NCI-H2196 treated with DMSO at 0.1 percent for 48 hours (cell line): Measurements from ENCODE around the gene ORMDL2.
"Not testable (repeated sequence)": the region's sequence is repeated elsewhere in the genome, so short reads cannot be mapped to it uniquely, and the experiment has no call there.

Experiments used
- DNase-seq: peaks from one replicate; lab custom pipeline; 2025; ENCODE audit not compliant: unreplicated experiment; lab: John Stamatoyannopoulos, UW

Gene ORMDL2

DNA sequence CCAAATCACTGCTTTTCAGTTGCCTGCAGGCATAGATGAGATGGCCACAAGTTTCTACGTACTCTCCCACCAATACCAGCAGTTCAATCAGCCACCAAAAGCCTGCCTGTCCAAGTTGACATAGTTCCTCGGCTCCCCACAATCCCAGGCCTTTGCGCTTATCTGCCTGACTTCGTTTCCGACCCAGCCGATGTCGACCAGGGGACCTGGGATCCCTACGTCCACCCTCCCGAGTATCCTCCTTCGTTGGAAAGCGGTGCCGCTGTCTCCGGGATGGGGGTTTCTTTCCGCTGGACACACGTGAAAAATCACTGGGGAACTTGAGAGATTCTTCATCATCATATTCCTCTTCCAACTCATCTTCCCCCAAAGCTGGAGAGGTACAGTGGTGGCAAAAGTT lies 10.0 kb downstream of the ORMDL2 start:
- no peak for DNase-seq

GRCh38 chr12:55828357-55828756 lies 10.5 kb downstream of the ORMDL2 start:
- no peak for DNase-seq

DNA sequence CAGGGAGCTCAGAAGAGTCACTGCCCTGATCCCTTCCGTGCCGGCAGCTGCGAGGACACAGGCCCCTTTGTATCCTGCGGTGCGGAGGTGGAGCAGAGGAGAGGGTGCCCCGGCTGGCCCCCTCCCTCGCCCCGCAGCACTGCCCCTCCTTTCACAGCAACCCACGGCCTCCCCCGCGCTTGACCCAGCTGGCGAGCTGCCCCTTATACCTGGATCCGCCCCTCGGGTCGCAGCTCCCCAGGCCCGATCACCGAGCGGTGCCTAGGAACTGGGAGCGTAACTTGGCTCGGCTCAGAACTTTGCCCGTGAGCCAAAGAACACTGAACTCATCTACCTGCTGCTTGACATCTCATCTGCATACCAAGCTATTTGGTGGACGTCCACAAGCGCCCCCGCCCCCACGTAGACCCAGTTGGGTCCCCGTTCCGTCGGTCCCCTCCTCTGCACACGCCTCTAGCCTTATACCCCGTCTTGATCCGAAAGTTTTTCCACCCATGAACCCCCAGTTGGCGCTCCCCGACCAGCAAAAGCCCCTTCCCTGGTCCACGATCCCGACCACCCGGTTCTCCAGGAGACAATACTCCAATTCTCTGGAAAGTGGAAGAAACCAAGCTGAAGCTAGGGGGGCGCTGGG lies 12.2 kb downstream of the ORMDL2 start:
- DNase-seq: no peak

GRCh38 chr12:55830601-55831446 lies 13.0 kb downstream of the ORMDL2 start:
- no peak for DNase-seq

DNA sequence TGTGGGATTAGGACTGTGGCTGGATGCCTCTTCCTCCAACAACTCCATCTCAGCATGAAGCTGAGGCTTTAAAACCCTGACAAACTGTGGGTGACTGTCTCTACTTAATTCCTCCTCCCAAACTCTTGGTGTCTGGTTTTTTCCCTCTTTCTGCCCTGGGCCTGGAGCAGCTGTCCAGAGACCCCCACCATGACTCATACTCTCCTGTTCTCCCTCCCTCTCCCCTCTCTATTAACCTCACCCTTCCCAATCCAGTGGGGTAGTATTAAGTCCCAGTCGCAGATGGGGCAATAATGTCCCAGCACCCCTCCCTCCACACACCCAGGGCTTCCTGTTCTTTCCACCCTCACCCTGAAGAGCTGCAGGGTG lies 13.6 kb downstream of the ORMDL2 start:
- DNase-seq: no peak

- DNase-seq: no peak
Measured at GRCh38 chr12:55833056-55833455, 15.2 kb downstream of the ORMDL2 start.

GRCh38 chr12:55834400-55834799 lies 16.6 kb downstream of the ORMDL2 start:
- DNase-seq: not testable (repeated sequence)

DNA sequence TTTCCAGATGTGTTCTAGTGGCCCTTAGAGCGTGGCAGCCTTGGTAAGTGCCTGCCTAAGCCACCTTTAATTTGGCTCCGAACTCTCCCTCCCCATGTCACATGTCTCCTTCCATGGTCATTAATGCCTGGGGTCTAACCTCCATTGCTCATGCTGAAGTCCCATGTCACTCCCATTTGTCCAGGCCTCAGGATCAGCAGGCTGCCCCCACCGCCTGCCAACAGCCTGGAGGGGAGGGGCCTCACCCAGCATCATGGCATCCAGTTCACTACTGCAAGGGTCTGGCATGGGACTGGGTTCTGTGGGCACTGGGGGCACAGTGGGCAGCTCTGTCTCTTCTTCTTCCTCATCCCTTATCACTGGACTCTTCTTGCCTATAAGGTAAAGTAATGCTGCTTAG lies 20.5 kb downstream of the ORMDL2 start:
- DNase-seq: no peak

GRCh38 chr12:55839345-55840140 lies 21.7 kb downstream of the ORMDL2 start:
- no peak for DNase-seq

DNA sequence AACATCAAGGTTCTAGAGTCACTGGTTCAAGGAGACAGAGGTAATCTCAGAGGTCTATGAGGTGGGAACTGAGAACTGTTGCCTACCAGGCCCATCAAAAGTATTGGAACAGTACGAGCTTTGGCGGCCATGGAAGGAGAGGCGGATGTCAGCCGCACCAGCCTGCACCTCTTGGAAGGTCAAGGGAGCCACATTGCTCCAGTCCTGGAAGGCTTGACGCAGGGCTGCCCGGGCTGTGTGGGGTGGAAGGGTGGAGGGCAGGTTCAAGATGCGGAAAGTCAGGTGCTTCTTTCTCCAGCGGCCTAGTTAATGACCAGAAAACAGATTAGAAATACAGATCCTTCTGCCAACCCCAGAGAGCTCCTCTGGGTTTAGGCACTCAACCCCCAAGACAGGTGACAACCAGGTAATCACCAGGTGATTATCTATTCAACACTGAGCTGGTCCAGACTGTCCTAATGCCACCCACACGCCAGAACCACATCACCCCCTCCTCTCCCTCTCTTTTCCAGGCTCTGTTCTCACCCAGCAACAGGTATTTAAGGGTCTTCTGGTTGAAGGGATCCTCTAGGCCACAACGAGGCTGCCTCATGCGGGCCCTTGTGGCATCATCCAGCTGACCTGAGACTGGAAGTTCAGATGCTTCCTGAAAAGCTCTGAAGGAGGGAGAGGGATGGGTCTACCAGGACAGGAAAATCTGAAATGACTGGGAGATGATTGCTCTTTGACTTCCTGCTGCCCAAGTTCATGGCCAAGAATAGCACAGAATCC lies 22.9 kb downstream of the ORMDL2 start:
- no peak for DNase-seq

- no peak for DNase-seq
Measured at GRCh38 chr12:55842681-55843429, 25.0 kb downstream of the ORMDL2 start, which contains the start of gene MMP19. MMP19 (minus strand) TSS chr12:55842936; CDS start chr12:55842830, 106 bp downstream.

- no peak for DNase-seq
Measured at GRCh38 chr12:55843431-55843830, 25.6 kb downstream of the ORMDL2 start.

GRCh38 chr12:55844961-55845360 lies 27.1 kb downstream of the ORMDL2 start:
- DNase-seq: no peak

DNA sequence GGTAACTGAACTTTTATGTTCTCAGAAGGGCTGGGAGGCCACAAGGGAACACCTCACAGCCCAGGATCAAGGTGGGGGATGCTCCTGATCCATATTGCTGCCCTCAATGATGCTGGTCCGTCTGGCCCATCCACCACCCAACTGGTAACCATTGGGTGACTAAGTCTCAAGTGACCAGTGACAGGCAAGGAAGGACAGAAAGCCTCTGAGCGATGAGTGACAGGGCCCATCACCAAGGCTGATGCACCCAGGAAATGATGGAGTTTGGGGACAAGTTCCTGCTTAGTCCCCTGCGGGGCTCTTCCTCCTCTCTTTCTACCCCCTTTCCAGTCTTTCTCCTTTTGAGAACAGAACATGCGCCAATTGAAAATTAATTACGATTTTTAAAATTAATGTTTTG lies 27.5 kb downstream of the ORMDL2 start:
- DNase-seq: no peak

DNA sequence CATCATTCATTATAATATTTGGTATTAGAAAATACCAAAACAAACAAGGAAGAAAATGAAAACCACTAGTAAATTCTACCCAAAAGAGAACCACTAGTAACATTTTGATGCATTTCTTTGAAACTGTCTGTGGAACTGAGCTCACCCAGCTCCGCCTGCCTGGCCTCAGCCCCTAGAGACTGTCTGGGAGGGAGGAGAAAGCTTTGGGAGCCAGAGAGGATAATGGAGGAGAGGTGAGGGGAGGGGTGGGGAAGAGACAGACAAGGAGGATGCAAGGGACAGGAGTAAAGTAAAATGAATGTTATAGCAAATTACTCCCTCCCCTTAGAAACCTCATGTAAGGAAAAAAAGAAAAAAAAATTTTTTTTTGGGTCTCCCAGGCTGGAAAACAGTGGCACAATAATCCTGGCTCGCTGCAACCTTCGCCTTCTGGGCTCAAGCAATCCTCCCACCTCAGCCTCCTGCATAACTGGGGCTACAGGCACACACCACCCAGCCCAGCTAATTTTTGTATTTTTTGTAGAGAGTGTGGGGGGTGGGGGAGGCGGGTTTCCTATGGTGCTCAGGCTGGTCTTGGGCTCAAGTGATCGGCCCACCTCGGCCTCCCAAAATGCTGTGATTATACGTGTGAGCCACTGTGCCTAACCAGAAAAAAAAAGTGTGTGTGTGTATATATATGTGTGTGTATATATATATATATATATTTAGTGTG lies 28.1 kb downstream of the ORMDL2 start:
- no peak for DNase-seq

- no peak for DNase-seq
Measured at GRCh38 chr12:55847033-55847432, 29.2 kb downstream of the ORMDL2 start.

DNA sequence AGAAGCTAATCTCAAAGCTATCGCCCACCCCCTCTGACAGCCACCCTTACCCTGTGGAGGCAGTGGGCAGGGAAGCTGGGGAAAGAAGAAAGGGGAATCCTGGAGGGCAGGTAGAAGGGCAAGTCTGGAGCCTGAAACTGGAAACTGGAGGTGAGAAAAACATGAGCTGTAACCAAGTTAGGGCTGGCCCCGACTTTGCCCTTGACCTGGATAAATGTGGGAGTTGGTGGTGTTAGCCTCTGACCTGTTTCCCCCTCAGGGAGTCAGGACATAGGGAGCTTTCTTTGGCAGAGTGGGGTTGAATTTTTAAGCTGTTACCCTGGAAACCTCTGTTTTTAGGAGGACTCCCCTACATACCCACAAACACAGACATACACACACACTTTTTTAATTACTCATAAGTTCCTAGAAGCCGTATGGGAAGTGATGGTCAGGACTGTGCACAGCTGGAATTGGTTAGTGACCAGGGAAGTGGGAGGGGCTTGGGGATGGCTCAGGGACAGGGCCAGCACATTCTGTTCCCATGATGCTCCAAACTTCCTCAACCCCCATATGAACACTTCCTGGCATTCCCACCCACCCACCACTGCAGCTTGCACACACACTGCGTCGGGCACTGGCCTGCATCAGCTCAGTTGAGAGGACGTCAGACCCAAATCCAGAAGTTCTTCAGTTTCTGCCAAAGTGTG lies 29.9 kb downstream of the ORMDL2 start:
- no peak for DNase-seq

- DNase-seq: no peak
Measured at GRCh38 chr12:55849616-55850343, 31.9 kb downstream of the ORMDL2 start.
